Mucosa of rectum (tissue), 2 donors: ENCODE measurements around the gene ZNF236.

Experiments
- H3K27ac ChIP-seq, 2 donors: one replicate each; pipeline ENCODE4 v1.7.0; 2013; ENCODE audit warnings: inconsistent platforms in 2 of 2, low read depth in 2 of 2, low read length in 2 of 2
- H3K27me3 ChIP-seq, 2 donors: one replicate each; pipeline ENCODE4 v1.7.0; 2013; ENCODE audit warnings: low read length in 2 of 2; ENCODE audit not compliant: control insufficient read depth in 2 of 2, insufficient read depth in 2 of 2
- H3K36me3 ChIP-seq, 2 donors: one replicate each; pipeline ENCODE4 v1.7.0; 2013; ENCODE audit warnings: low read length in 2 of 2; ENCODE audit not compliant: control insufficient read depth in 2 of 2, insufficient read depth in 2 of 2
- H3K4me1 ChIP-seq, 2 donors: one replicate each; pipeline ENCODE4 v1.7.0; 2013; ENCODE audit warnings: low read length in 2 of 2, mild to moderate bottlenecking in 1 of 2; ENCODE audit not compliant: control insufficient read depth in 2 of 2, insufficient read depth in 2 of 2
- H3K4me3 ChIP-seq, 2 donors: one replicate each; pipeline ENCODE4 v1.7.0; 2013; ENCODE audit warnings: low read length in 2 of 2
- H3K9ac ChIP-seq, 2 donors: one replicate each; pipeline ENCODE4 v1.7.0; 2013; ENCODE audit warnings: low read length in 2 of 2, low read depth in 1 of 2, mild to moderate bottlenecking in 1 of 2
- H3K9me3 ChIP-seq, 2 donors: one replicate each; pipeline ENCODE4 v1.7.0; 2013; ENCODE audit warnings: low read length in 2 of 2; ENCODE audit not compliant: control insufficient read depth in 2 of 2
- donor health status: healthy.
- donor health status: Normal muscosa, but diverticular disease.

The ZNF236 gene

GRCh38 chr18:76835380-76835779, 13.0 kb downstream of the ZNF236 start:
- Histone ChIP-seq H3K27ac (no peak overlapping the region), H3K27me3 (no peaks in the 10 kb centered on the region), H3K9ac (no peak overlapping the region), H3K9me3 (no peaks in the 10 kb centered on the region), H3K4me1 (peaks cover 3 to 9% of the 10 kb centered on the region in 2 donors), H3K36me3 (no peaks in the 10 kb centered on the region), H3K4me3 (no peak overlapping the region)

- Histone ChIP-seq H3K9ac (no peak overlapping the region), H3K27me3 (no peaks in the 10 kb centered on the region), H3K4me1 (peaks cover 3 to 9% of the 10 kb centered on the region in 2 donors), H3K36me3 (no peaks in the 10 kb centered on the region), H3K4me3 (no peak overlapping the region), H3K9me3 (no peaks in the 10 kb centered on the region), H3K27ac (no peak overlapping the region)
Measured at GRCh38 chr18:76837071-76837470, 14.7 kb downstream of the ZNF236 start.

GRCh38 chr18:76838182-76838581, 15.8 kb downstream of the ZNF236 start:
- Histone ChIP-seq H3K27ac (no peak overlapping the region), H3K4me1 (peaks cover 3 to 9% of the 10 kb centered on the region in 2 donors), H3K27me3 (no peaks in the 10 kb centered on the region), H3K4me3 (no peak overlapping the region), H3K9me3 (no peaks in the 10 kb centered on the region), H3K36me3 (no peaks in the 10 kb centered on the region), H3K9ac (no peak overlapping the region)

- Histone ChIP-seq H3K9me3 (no peaks in the 10 kb centered on the region), H3K27ac (no peak overlapping the region)
Measured at GRCh38 chr18:76839086-76839794, 16.9 kb downstream of the ZNF236 start.

GRCh38 chr18:76842837-76843530, 20.6 kb downstream of the ZNF236 start:
- H3K4me1 ChIP-seq: peaks cover 3 to 7% of the 10 kb centered on the region in 2 donors
- H3K4me3 ChIP-seq: no peak overlapping the region
- H3K9me3 ChIP-seq: no peaks in the 10 kb centered on the region
- H3K9ac ChIP-seq: no peak overlapping the region
- no peak overlapping the region for H3K27ac ChIP-seq
- H3K27me3 ChIP-seq: no peaks in the 10 kb centered on the region
- H3K36me3 ChIP-seq: no peaks in the 10 kb centered on the region

More at GRCh38 chr18:76839086-76839794, 16.9 kb downstream of the ZNF236 start:
- H3K36me3 ChIP-seq: no peaks in the 10 kb centered on the region
- H3K4me3 ChIP-seq: peak overlapping the region in 1 of 2 donors; percentile 34
- H3K27me3 ChIP-seq: no peaks in the 10 kb centered on the region
- H3K4me1 ChIP-seq: peaks cover 3 to 9% of the 10 kb centered on the region in 2 donors
- H3K9ac ChIP-seq: no peak overlapping the region

GRCh38 chr18:76844144-76844543, 21.8 kb downstream of the ZNF236 start:
- Histone ChIP-seq H3K36me3 (no peaks in the 10 kb centered on the region), H3K4me3 (no peak overlapping the region), H3K27me3 (no peaks in the 10 kb centered on the region), H3K9me3 (no peaks in the 10 kb centered on the region), H3K9ac (no peak overlapping the region), H3K4me1 (no peaks in the 10 kb centered on the region), H3K27ac (no peak overlapping the region)

- Histone ChIP-seq H3K27me3 (no peaks in the 10 kb centered on the region), H3K4me1 (no peaks in the 10 kb centered on the region), H3K4me3 (no peak overlapping the region), H3K9ac (no peak overlapping the region), H3K36me3 (no peaks in the 10 kb centered on the region), H3K9me3 (no peaks in the 10 kb centered on the region), H3K27ac (no peak overlapping the region)
Measured at GRCh38 chr18:76844742-76845477, 22.6 kb downstream of the ZNF236 start.

- H3K27me3 ChIP-seq: no peaks in the 10 kb centered on the region
- no peak overlapping the region for H3K9ac ChIP-seq
- H3K27ac ChIP-seq: no peak overlapping the region
- H3K9me3 ChIP-seq: no peaks in the 10 kb centered on the region
- H3K4me1 ChIP-seq: no peaks in the 10 kb centered on the region
- H3K4me3 ChIP-seq: no peak overlapping the region
- no peaks in the 10 kb centered on the region for H3K36me3 ChIP-seq
Measured at GRCh38 chr18:76846217-76846616, 23.9 kb downstream of the ZNF236 start.

GRCh38 chr18:76847916-76848315, 25.6 kb downstream of the ZNF236 start:
- H3K27ac ChIP-seq: no peak overlapping the region
- peaks cover 0 to 3% of the 10 kb centered on the region in 2 donors for H3K36me3 ChIP-seq
- no peak overlapping the region for H3K9ac ChIP-seq
- H3K9me3 ChIP-seq: no peaks in the 10 kb centered on the region
- H3K27me3 ChIP-seq: no peaks in the 10 kb centered on the region
- H3K4me1 ChIP-seq: no peaks in the 10 kb centered on the region
- H3K4me3 ChIP-seq: no peak overlapping the region

GRCh38 chr18:76850112-76850511, 27.8 kb downstream of the ZNF236 start:
- Histone ChIP-seq H3K9ac (no peak overlapping the region), H3K4me3 (no peak overlapping the region), H3K4me1 (no peaks in the 10 kb centered on the region), H3K27ac (no peak overlapping the region), H3K27me3 (no peaks in the 10 kb centered on the region), H3K9me3 (no peaks in the 10 kb centered on the region), H3K36me3 (peaks cover 0 to 3% of the 10 kb centered on the region in 2 donors)
